Stimulated activated naive CD8-positive, alpha-beta T cell treated with anti-CD3 and anti-CD28 coated beads, Interleukin-15, Interleukin-2, amounts not matched to agents 100 U/mL and 50 U/mL, for 24 hours (primary cell): ENCODE results near the gene MMEL1.
"Not testable (repeated sequence)": the region's sequence is repeated elsewhere in the genome, so short reads cannot be mapped to it uniquely, and the experiment has no call there.

Experiments
- ATAC-seq: fragments of 150-1000 bp; cut with Tn5 transposase; one replicate; pipeline ENCODE4 v1.10.0; 2021
- DNase-seq: peaks from one replicate; pipeline ENCODE4 v3.0.0; 2021

The MMEL1 gene

DNA sequence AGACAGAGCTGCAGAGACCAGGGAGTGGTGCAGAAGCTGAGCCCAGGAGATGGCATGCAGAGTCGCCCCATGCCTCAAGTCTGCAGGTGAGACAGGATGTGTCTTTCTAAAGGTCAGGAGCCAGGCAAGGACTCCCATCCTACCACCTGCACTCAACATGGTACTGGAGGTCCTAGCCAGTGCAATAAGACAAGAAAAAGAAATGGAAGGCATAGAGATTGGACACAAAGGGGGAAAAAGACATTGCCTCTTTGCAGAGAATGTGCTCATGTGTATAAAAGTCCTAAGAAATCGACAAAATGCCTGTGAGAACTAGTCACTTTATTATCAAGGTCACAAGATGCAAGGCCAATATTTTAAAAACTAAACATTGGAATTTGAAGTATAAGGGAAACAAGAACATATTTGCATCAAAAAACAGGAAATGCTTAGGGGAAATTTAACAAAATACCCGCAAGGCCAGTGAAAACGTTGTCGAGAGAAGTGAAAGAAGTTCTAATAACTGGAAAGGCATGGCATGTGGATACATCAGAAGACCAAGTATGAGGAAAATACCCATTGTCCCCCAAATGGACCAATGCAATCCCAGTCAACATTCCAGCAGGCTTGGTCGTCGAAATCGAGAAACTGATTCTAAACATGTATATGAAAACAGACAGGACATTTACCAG, 59.4 kb downstream of the MMEL1 start:
- no peak for DNase-seq
- ATAC-seq, result no peak

DNA sequence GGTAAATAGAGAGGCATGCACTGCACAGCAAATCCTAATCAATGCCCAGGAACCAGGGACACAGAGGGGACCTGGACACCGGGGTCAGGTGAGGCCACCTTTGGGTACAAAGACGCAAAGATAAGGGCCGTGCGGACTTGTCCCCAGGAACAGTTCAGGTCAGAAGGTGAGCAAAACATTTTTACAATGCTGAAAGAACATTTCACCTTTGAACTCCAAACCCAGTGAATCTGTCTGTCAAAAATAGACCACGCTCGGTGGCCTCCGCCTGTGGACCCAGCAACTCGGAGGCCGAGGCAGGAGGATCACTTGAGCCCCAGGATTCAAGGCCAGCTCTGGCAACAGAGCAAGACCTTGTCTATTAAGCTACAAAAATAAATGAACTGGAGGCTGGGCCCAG, 61.5 kb downstream of the MMEL1 start:
- DNase-seq (no peak), ATAC-seq (no peak)

- DNase-seq (no peak), ATAC-seq (no peak)
Observed at GRCh38 chr1:2570332-2570731, 62.5 kb downstream of the MMEL1 start.

- not testable (repeated sequence) for ATAC-seq, DNase-seq
Observed at GRCh38 chr1:2569703-2570102, 63.1 kb downstream of the MMEL1 start.

DNA sequence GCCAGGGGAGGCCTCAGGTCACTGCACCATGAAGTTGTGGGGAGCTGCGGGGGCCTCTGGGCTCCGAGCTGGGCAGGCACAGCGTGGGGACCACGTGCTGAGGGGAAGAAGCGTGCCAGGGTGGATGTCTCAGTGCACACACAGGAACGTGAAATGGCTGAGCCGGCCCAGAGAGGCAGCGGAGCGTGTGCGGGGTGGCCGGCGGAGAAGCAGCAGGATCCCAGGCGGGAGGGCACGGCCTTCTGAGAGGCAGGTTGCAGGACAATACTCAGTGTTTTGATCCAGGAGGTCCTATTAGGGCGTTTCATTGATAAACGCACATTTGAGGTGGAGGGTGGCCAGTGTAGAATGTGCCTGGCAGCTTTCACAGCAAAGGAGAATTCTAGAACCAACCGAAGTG, 63.8 kb downstream of the MMEL1 start:
- no peak for DNase-seq
- no peak for ATAC-seq

DNA sequence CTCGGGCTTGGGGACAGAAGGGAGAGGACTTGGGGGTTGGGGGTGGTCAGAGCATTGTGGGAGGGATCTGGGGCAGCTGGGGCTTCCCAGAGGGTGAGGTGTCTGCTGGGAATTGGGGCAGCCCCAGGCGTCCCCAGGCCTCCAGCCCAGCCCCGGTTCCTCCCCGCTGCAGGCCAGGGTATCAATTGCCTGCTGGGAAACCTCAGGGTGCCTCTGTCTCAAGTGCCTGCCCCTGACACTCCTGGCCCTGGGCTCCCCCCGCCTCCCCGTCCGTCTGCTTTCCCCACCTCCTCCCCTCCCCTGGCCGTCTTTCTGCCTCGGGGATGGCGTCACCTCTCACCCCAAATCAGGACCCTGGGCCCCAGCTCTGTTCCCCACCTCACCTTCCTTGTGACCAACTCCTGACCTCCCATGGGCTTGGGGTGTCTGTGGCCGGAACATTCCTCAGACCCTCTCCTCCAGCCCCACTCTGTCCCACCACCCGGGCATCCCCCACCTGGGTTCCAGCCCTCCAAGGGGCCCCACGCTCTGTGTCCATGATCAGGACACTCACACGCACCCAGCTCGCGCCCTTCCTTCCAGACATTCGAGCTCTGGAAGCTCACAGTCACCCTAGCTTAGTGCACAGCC, 64.5 kb downstream of the MMEL1 start:
- DNase-seq, ATAC-seq: not testable (repeated sequence)

- no peak for DNase-seq
- ATAC-seq, result no peak
Observed at GRCh38 chr1:2567083-2567679, 65.6 kb downstream of the MMEL1 start.

GRCh38 chr1:2566101-2567045, 66.4 kb downstream of the MMEL1 start:
- ATAC-seq (no peak), DNase-seq (no peak)

- DNase-seq, result no peak
- ATAC-seq, result no peak
Observed at GRCh38 chr1:2564815-2565374, 67.9 kb downstream of the MMEL1 start.

- no peak for DNase-seq
- ATAC-seq, result no peak
Observed at GRCh38 chr1:2564006-2564814, 68.6 kb downstream of the MMEL1 start.

- no peak for DNase-seq
- ATAC-seq, result no peak
Observed at GRCh38 chr1:2563205-2563604, 69.6 kb downstream of the MMEL1 start.

GRCh38 chr1:2561898-2562895, 70.6 kb downstream of the MMEL1 start:
- ATAC-seq (no peak), DNase-seq (peak; percentile 60)

GRCh38 chr1:2561446-2561845, 71.4 kb downstream of the MMEL1 start:
- DNase-seq, result no peak
- ATAC-seq, result no peak

DNA sequence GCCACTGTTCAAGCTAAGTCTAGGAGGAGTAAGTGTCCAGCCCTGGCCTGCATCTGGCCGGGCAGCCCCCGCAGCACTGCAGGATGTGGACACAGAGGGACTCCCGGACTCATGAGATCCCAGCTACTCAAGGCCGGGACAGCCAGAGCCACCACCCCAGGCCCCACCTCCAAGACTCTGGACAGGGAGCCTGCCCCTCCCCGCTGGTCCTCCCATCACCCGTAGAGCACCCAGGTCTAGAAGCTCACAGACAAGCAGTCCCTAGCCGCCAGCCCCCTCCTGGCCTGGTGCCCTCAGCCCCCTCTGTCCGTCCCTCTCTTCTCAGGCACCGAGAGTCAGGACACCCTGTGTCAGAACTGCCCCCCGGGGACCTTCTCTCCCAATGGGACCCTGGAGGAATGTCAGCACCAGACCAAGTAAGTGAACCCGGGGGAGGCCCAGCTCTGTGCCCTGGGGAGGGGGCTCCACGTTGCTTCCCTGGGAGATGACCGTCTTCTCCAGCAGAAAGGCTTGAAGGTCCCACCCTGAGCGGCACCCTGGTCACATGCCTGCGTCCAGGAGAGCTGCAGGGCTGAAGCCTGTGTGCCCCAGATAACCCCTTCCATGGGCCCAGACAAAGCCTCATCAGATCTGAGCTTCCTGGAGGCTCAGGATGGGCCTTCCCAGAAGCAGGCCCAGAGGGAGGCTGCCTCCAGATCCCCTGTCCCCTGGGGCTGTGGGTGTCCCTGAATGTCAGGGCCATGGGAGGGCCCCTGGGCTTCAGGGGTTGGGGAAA, 72.3 kb downstream of the MMEL1 start:
- DNase-seq, result no peak

GRCh38 chr1:2559509-2560298, 73.1 kb downstream of the MMEL1 start:
- DNase-seq (no peak), ATAC-seq (no peak)

More for the DNA sequence above, 72.3 kb downstream of the MMEL1 start:
- ATAC-seq, result no peak

GRCh38 chr1:2558861-2559260, 74.0 kb downstream of the MMEL1 start:
- ATAC-seq (no peak), DNase-seq (no peak)

- ATAC-seq (no peak), DNase-seq (no peak)
Observed at GRCh38 chr1:2558420-2558819, 74.4 kb downstream of the MMEL1 start.
